H7 (cell line): Measurements from ENCODE around the gene TGFBR2. TPM values are rescaled to one million over a fixed set of nuclear protein-coding genes. Genes with fewer than 3 reads are reported as not detected.

ENCODE experiments used
- DNase-seq: peaks from one replicate; pipeline ENCODE4 v3.0.0; 2012
- H3K27me3 ChIP-seq: 2 replicates; pipeline ENCODE4 v1.6.0; 2011; ENCODE audit warnings: mild to moderate bottlenecking, low read length; ENCODE audit not compliant: control insufficient read depth, insufficient read depth
- H3K36me3 ChIP-seq: replicated peaks from 2 replicates; pipeline ENCODE4 v1.5.1; 2011; ENCODE audit warnings: low read length; ENCODE audit not compliant: control insufficient read depth, insufficient read depth
- H3K4me3 ChIP-seq: 2 replicates; pipeline ENCODE4 v1.5.1; 2011; ENCODE audit warnings: low read depth, mild to moderate bottlenecking, control low read depth, low read length, moderate library complexity; ENCODE audit not compliant: insufficient read depth
- total RNA-seq: library from RNA; depleted of rRNA; stranded (reverse); fragments of >200 nt; shearing (Covaris generic); gene quantifications from 2 replicates; pipeline ENCODE4 v1.2.3, GENCODE V29; 2014

Gene TGFBR2
- total RNA-seq, 1 experiment from 2014 or later: 4.3 TPM

DNA sequence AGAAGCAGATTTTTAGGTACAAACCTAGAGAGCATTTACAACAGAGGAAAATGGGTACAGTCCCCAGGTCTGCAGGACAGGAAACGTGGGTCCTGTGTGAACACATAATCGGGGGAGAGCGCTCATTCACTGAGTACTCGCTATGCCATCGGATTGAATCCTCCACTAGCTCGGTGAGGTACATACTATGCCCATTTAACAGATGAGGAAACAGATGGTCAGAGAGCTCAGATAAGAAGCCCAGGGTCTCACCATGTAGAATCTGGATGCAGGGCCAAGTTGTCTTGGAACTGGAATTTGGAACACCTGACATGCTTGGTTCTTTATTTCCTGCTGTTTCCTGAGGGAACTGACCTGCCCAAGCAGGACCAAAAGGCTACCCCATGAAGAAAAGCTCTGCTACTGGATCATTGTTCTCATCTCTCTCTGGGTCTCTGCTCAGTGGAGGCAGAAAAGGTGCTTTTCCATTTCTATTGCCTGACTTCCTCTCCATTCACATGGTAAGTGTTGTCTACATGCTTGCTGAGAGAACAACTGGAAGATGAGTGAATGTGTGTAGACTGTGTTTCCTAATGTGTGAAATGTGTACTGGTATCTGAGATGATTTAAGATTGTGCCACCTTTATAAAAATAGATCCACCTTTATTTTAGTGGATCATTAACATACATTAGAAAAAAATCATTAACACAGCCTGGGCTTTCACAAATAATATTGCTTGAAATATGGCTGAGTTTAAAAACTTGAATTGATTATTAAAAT, 89.1 kb downstream of the TGFBR2 start:
- Histone ChIP-seq H3K27me3 (no peaks in the 10 kb centered on the region), H3K4me3 (no peak overlapping the region), H3K36me3 (peaks cover 5% of the 10 kb centered on the region)
- DNase-seq: no peak

DNA sequence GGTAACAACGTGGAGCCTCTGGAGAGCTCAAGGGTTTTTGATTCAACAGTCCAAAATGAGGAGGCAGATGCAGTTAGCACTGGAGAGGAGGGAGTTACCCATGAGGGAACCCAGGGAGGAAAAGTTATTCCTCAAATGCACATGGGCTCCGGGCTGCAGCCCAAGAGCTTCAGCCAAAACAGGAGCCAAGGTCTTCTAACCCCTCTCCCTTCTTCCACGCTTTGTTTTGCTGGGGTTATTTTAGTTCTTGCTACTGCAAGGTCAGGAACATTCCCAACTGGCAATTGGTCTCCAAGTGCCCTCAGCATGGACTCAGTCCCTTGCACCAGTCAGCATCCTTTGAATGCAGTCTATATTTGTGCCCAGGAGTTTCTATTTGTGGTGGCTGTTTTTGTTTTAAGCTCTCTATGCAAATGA, 90.0 kb downstream of the TGFBR2 start:
- H3K4me3 ChIP-seq: no peak overlapping the region
- no peak for DNase-seq
- H3K27me3 ChIP-seq: no peaks in the 10 kb centered on the region
- H3K36me3 ChIP-seq: peaks cover 4% of the 10 kb centered on the region

DNA sequence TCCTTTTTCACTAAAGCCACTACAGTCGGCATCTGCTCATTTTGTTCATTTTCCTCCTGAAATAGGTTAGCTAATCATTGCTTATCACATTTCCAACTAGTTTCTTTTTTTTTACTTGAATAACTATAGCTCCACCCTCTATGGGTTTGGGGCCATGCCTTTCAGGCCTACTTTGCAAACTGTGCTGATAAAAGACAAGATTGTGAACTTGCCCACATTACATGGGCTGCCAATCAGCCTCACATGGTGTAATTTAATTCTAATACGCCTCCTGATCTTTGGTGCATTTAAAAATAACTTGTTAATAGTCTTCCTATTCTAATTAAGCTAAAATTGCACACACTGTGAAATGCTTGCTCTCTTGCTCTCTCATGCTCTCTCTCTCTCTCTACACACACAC, 90.5 kb downstream of the TGFBR2 start:
- DNase-seq: no peak
- Histone ChIP-seq H3K4me3 (no peak overlapping the region), H3K27me3 (no peaks in the 10 kb centered on the region), H3K36me3 (peaks cover 2% of the 10 kb centered on the region)

DNA sequence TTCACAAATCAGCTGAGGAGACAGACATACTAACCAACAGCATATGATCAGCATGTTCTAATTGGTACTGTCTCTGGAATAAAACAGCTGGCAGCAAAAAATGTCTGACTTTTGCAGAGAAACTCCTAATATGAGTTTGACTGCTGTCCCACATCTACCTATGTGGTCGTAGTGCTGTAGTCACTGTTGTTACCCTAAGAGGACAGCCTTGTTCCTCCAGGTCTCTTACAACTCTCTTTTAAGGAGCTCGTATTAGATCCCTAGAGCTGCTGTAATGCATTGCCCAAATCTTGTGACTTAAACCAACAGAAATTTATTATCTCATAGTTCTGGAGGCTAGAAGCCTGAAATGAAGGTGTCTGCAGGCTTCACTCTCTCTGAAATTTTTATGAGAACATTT, 92.1 kb downstream of the TGFBR2 start:
- DNase-seq: no peak
- H3K4me3 ChIP-seq: no peak overlapping the region
- no peaks in the 10 kb centered on the region for H3K27me3 ChIP-seq
- H3K36me3 ChIP-seq: no peaks in the 10 kb centered on the region

DNA sequence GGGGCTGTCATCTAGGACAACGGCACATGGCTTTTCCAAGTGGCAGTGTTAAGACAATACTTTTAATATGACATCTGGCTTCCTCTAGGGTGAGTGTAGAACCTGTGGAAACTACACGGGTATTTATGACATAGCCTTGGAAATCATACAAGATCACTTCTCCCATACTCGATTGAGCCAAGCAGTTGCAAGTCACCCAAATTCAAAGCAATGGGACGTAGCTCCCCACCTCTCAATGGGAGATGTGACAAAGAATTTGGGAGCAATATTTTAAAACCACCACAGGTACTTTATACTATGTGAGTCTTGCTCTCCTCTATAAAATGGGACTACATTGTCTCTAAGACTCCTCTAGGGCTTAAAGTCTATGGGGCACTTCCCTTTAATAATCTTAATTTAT, 93.5 kb downstream of the TGFBR2 start:
- Histone ChIP-seq H3K36me3 (no peaks in the 10 kb centered on the region), H3K4me3 (no peak overlapping the region), H3K27me3 (no peaks in the 10 kb centered on the region)
- no peak for DNase-seq

DNA sequence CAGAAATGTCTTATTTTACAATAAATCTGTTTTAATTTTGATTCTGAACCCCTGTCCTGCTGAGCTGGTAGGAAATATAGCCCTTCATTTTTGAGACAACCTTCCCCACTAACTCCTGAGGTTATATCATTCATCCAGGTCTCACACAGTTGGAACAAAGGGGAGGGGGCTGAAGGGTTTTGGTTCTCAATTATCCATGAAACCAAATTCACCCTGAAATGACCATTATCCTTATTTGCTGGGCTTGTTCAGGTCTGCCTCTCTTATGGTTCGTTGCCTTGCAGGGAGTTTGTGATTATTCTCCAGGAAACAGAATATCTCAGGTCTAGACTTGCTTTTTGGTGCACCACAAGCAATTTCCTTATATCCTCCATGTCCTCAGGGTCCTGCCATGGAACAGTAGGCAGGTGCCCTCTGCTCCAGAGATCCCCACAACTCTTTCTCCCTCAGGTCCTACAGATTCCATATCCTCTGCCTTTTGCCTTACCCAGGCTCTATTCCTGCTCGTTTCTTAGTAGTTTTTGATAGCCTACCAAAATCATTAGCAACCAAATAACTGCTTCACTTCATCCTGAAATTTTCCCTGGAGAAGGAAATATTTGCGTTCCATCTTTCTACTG, 94.4 kb downstream of the TGFBR2 start:
- Histone ChIP-seq H3K27me3 (no peaks in the 10 kb centered on the region), H3K36me3 (no peaks in the 10 kb centered on the region), H3K4me3 (no peak overlapping the region)
- DNase-seq: no peak

DNA sequence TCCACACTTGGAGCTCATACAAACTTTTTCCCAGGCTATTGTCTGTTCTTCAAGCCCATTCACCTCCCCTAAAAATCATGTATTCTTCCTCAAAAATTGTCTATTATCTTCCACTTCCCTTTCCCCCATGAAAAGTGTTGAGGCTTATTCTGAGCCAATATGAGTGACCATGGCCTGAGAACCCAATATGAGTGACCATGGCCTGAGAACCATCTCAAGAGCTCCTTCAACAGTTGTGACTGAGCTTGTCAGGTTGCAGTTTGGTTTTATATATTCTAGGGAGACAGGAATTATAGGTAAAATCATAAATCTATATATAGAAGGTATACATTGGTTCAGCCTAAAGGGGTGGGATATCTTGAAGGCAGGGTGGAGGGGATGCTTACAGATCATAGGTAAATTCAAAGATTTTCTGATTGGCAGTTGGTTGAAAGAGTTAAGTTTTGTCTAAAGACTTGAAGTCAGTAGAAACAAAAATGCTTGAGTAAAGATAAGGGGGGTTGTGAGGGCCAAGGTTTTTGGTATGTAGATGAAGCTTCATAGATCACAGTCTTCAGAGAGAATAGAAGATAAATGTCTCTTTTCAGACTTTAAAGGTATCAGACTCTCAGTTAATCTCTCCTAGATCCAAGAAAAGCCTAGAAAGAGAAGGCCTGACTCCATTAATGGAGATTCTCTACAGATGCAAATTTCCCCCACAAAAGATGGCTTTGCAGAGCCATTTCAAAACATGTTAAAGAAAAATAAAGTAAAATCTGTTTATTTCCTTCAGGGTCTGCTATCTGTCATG, 95.8 kb downstream of the TGFBR2 start:
- no peak for DNase-seq
- H3K27me3 ChIP-seq: no peaks in the 10 kb centered on the region
- H3K4me3 ChIP-seq: no peak overlapping the region
- H3K36me3 ChIP-seq: no peaks in the 10 kb centered on the region

DNA sequence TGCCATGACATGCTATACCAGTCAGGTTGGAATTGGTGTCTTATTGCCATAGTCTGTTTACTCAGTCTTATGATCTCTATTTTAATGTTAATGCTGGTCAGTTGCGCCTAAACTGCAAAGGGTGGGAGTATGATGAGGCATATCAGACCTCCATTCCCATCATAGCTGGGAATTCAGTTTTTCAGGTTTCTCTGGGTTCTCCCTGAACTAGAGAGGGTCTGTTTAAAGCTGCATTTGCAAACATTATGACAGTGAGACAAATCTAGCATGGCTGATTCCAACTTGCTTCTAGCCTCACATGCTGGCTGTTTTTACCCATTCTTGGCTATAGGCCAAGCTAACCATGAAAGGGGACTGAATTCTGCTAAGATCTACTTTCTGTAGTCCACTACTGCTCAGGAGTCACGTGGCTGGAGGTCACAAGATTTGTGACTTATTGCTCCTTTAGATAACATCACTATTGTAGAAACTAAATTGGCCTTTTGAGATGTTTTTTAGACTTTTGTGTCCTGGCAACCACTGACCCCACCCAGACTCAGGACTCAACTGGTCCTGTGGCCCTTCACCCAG, 96.5 kb downstream of the TGFBR2 start:
- H3K36me3 ChIP-seq: no peaks in the 10 kb centered on the region
- no peak for DNase-seq
- H3K4me3 ChIP-seq: no peak overlapping the region
- H3K27me3 ChIP-seq: no peaks in the 10 kb centered on the region

DNA sequence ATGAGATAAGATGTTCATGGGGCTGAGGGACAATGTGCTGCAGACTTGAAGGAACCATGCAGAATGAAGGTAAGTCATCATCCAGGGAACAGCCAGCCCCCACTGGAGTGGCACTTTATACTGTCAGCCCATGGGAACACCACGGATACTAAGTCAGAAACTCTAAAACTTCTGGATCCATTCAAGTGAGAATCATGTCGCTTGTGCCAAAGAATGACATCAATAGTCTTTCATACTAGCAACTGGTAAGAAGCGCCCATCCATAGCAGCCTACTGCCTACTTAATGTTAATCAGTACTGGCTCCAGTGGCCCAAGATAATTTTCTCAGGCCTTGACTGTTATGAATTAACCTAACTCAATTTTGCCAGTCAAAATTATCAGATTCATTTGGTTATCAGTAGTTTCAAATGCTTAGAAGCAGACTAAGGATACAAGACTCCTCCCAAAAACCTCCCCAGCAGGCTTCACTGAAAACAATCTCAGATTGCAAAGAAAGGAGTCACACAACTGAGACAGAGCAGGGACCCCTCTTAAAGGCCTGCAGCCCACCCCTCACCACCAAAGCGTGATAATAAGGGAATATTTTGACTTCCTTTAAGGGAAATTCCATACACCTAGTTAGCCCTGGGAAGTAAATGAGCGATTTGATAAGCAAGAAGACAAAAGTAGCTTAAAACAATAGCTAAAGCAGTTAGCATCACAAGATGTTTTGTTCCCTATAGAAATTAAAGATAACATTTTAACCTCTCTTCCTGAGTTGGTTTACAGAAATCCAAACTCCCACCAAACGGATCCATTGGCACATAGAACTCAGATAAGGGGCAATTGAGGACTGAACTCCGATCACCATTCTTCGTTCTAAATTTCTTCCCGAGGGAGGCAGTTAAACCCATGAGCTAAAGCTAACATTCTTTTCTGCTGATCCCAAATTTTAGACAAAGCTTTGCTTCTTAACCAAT, 98.8 kb downstream of the TGFBR2 start:
- no peaks in the 10 kb centered on the region for H3K27me3 ChIP-seq
- H3K4me3 ChIP-seq: no peak overlapping the region
- no peak for DNase-seq
- H3K36me3 ChIP-seq: no peaks in the 10 kb centered on the region

DNA sequence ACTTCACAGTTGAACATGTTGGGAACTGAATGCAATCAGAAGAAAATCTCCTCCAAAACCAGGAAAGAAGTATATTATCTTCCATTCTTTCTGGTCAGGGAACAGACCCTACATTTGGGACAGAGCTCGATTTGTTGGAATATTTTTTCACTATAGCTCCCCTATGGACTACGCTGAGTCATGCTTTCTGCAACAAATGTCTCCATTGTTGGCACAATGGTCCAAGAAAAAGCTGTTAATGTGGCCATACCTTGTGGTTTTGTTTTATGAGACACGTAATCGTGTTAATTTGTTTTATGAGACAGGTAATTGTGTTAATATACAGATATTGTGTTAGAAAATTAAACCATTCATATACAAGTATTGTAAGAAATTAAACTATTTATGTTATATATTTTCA, 101.4 kb downstream of the TGFBR2 start:
- no peak for DNase-seq
- no peaks in the 10 kb centered on the region for H3K36me3 ChIP-seq
- no peak overlapping the region for H3K4me3 ChIP-seq
- no peaks in the 10 kb centered on the region for H3K27me3 ChIP-seq

DNA sequence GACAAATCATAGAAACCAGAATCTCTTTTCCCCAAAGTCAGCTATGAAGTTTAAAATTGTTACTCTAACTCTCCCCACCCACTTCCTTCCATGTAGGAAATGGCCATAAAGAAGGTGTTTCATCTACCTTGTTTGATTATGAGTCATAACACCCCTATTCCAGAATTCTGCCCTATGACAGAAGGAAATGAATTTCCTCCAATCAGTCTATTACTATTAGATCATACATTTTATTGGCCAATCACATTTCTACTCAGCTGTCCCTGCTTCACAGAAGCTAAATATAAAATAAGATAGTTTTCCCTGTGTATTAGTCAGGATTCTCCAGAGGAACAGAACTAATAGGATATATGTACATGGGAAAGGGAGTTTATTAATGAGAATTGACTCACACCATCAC, 102.1 kb downstream of the TGFBR2 start:
- no peak for DNase-seq

DNA sequence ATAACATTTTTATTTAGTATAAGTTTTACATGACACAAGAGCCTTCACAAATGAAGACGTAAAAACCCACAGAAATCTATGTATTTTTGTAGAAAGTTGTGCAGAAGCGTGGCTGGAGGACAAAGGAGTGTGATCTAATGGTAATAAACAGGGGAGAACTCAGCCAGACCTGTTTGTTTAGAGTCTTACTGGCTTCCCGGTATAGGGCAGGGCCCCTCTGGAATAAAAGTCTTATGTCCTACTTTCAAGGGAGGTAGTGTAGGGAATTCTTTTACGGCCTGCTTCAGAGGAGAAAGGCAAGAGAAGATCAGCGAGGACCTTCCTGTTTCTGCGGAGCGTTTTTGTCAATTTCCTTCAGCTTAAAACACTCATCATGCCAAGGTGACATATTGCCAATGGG, 103.6 kb downstream of the TGFBR2 start:
- no peak overlapping the region for H3K4me3 ChIP-seq
- DNase-seq: no peak
- no peaks in the 10 kb centered on the region for H3K27me3 ChIP-seq
- H3K36me3 ChIP-seq: no peaks in the 10 kb centered on the region

More for the DNA sequence above, 102.1 kb downstream of the TGFBR2 start:
- no peak overlapping the region for H3K4me3 ChIP-seq
- no peaks in the 10 kb centered on the region for H3K36me3 ChIP-seq
- no peaks in the 10 kb centered on the region for H3K27me3 ChIP-seq

DNA sequence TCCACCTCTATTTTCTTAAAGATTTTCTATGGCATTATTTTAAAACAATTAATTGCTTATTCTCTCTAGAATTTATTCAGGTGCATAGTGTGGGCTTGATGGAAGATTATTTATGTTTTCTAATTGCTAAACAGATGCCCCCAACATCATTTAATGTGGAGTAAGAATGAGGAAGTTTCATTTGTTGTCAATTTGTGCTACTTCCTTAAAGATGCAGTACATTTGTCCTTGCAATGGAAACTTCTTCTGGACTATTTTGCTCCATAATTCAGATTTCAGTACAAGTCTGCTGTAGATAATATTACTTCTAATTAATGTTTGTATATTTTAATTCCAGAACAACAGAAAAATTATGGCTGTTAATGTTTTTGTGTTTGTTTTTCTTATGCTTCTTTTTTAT, 104.8 kb downstream of the TGFBR2 start:
- Histone ChIP-seq H3K27me3 (no peaks in the 10 kb centered on the region), H3K4me3 (no peak overlapping the region), H3K36me3 (no peaks in the 10 kb centered on the region)
- DNase-seq: no peak

DNA sequence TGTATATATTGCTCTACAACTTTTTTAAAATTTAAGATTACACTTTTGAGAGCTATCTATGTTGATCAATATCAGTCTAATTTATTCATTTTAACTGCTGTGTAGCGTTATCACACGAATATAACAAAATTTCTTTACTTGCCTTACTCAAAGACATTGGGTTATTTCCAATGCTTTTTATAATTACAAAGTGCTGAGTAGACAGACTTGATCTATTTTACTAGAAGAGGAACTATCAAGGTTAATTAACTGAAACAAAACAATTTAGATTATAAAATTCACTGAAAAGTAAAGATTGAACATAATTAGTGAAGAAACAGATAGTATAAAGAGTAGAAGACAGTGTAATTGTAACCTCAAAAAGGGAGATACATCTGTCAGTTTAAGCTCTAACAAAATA, 105.5 kb downstream of the TGFBR2 start:
- DNase-seq: no peak
- H3K36me3 ChIP-seq: no peaks in the 10 kb centered on the region
- no peaks in the 10 kb centered on the region for H3K27me3 ChIP-seq
- H3K4me3 ChIP-seq: no peak overlapping the region
